Measurements from ENCODE around the gene PDS5A. TPM values are rescaled to one million over a fixed set of nuclear protein-coding genes. Genes with fewer than 3 reads are reported as not detected.
"Not testable (repeated sequence)": the region's sequence is repeated elsewhere in the genome, so short reads cannot be mapped to it uniquely, and the experiment has no call there.

PDS5A gene, protein sequence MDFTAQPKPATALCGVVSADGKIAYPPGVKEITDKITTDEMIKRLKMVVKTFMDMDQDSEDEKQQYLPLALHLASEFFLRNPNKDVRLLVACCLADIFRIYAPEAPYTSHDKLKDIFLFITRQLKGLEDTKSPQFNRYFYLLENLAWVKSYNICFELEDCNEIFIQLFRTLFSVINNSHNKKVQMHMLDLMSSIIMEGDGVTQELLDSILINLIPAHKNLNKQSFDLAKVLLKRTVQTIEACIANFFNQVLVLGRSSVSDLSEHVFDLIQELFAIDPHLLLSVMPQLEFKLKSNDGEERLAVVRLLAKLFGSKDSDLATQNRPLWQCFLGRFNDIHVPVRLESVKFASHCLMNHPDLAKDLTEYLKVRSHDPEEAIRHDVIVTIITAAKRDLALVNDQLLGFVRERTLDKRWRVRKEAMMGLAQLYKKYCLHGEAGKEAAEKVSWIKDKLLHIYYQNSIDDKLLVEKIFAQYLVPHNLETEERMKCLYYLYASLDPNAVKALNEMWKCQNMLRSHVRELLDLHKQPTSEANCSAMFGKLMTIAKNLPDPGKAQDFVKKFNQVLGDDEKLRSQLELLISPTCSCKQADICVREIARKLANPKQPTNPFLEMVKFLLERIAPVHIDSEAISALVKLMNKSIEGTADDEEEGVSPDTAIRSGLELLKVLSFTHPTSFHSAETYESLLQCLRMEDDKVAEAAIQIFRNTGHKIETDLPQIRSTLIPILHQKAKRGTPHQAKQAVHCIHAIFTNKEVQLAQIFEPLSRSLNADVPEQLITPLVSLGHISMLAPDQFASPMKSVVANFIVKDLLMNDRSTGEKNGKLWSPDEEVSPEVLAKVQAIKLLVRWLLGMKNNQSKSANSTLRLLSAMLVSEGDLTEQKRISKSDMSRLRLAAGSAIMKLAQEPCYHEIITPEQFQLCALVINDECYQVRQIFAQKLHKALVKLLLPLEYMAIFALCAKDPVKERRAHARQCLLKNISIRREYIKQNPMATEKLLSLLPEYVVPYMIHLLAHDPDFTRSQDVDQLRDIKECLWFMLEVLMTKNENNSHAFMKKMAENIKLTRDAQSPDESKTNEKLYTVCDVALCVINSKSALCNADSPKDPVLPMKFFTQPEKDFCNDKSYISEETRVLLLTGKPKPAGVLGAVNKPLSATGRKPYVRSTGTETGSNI (N-terminal part only)
- total RNA-seq, result 71.4 and 109 TPM in 2 replicates

DNA sequence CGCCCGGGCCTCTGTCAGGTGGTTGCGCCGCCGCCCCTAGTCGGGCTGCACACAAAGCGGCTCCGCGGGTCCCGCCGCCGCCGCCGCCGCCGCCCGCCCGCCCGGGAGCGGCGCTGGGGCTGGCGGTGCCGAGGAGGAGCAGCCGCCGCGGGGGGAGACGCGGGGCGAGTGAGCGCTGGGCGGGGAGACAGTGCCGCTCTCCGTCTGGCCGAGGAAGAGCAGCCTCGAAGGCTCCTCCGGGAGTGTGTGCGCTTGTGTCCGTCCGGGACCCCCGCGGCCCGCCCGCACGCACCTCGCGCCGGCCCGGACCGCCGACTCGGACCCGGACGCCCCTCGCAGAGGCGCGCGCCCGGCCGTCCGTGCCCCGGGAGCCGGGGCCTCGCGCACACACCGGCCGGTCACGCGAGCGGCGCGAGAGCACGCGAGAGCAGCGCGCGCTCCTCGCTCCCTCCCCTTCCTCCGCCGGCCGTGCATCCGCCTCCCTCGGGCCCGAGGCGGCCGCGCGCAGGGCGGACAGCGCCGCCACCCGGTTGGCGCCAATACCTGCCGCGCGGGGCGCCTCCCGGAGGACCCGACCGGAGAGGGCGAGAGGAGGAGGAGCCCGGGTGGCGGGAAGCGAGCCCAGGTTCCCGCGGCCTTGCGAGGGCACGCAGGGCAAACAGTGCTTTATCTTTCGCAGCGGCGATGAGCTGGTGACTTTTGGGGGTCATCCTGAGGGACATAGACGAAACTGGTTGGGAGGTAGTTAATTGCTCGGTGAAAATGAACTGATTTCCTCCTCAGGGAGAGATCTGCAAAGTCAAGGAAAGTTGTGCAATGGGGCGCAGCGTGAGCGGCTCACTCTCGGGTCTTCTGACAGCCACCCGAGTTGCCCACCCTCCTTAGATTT is at the start of gene PDS5A:
Gene PDS5A (minus strand): TSS at position 423 of the 889 bp plus-strand sequence. CDS start 1,334 bp downstream, outside the sequence.
- DNase-seq (ENCODE audit: low read depth), result peak; percentile 54

DNA sequence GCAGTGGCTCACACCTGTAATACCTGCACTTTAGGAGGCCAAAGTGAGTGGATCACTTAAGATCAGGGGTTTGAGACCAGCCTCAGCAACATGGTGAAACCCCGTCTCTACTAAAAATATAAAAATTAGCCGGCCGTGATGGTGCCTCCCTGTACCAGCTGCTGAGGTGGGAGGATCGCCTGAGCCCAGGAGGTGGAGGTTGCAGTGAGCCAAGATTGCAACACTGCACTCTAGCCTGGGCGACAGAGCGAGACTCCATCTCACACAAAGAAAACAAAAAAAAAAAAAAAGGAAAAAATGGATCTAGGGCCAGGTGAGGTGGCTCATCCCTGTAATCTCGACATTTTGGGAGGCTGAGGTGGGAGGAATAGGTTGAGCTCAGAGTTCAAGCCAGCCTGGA is 46.3 kb upstream of the PDS5A start:
- not testable (repeated sequence) for DNase-seq (ENCODE audit: low read depth)

DNA sequence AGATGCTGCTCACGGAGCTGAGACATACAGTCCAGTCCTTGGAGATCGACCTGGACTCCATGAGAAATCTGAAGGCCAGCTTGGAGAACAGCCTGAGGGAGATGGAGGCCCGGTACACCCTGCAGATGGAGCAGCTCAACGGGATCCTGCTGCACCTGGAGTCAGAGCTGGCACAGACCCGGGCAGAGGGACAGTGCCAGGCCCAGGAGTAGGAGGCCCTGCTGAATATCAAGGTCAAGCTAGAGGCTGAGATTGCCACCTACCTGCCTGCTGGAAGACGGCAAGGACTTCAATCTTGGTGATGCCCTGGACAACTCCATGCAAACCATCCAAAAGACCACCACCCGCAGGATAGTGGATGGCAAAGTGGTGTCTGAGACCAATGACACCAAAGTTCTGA is 43.4 kb upstream of the PDS5A start:
- not testable (repeated sequence) for DNase-seq (ENCODE audit: low read depth)

DNA sequence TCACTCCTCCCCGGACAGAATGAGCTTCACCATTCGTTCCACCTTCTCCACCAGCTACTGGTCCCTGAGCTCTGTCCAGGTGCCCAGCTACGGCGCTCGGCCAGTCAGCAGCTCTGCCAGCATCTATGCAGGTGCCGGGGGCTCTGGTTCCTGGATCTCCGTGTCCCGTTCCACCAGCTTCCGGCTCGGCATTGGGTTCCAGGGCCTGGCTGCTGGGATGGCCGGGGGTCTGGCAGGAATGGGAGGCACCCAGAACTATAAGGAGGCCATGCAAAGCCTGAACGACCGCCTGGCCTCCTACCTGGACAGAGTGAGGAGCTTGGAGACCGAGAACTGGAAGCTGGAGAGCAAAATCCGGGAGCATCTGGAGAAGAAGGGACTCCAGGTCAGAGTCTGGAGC is 42.5 kb upstream of the PDS5A start:
- DNase-seq (ENCODE audit: low read depth), result no peak

DNA sequence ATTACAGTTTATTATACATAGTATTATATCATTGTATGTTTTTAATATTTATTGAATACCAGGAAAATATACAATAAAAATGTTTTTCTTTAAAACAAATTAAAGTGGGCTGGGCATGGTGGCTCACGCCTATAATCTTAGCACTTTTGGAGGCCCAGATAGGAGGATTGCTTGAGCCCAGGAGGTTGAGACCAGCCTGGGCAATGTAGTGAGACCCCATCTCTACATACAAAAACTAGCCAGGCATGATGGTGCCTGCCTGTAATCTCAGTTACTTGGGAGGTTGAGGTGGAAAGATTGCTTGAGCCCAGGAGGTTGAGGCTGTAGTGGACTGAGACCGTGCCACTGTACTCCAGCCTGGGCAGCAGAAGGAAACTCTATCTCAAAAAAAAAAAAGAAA is 38.3 kb upstream of the PDS5A start:
- DNase-seq (ENCODE audit: low read depth), result no peak

DNA sequence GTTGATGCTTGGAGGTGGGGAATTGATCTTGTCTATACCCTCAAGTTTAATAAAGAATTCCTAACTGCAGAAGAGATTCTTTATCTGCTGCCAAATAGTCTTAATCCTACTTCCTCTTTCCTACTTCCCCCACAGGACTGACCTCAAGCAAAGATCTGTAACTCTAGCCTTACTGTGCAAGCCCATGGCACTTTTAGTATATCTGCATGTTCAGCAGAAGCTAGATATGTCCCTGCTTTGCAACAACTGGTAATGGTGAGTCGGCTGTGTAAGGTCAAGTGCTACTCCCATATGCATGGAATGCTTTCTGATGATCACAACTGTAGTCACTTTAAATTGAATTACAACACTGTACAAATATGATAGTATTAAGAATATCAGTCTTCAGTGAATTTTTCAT is 26.3 kb upstream of the PDS5A start:
- no peak for DNase-seq (ENCODE audit: low read depth)

DNA sequence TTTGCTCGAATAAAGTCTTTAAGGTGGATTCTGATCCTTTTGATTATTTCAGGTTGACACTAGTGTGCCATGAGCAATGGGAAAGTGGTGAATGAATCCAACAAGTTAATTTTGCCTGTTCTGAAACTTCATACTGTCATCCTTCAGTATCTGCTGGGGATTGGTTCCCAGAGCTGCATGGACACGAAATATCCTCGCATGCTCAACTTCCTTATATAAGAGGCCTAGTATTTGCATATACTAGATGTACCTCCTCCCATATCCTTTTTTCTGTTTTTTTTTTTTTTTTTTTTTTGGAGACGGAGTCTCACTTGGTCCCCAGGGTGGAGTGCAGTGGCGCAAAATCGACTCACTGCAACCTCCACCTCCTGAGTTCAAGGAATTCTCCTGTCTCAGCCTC is 23.0 kb upstream of the PDS5A start:
- no peak for DNase-seq (ENCODE audit: low read depth)

DNA sequence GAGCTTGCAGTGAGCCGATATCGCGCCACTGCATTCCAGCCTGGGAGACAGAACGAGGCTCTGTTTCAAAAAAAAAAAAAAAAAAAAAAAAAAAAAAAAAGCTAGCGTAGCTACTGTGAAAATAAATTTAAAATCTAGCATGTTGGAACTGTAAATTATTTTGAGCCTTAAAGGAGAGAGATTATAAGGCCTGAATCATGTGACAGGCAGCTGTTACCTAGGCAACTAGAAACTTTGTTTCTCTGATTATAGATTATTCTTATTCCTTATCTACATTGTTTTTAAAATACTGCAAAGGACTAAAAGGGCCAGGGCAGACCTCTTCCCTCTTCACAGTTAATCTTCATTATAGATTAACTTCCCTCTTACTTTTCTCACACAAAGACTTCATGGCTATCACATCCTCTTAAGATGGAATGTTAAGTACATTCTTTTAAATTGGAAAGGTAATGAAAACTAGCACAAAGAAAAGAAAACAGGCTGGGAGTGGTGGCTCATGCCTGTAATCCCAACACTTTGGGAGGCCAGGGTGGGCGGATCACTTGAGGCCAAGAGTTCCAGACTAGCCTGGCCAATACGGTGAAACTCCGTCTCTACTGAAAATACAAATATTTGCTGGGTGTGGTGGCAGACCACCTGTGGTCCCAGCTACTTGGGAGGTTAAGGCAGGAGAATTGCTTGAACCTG is 21.1 kb upstream of the PDS5A start:
- DNase-seq (ENCODE audit: low read depth), result peak; percentile 81

DNA sequence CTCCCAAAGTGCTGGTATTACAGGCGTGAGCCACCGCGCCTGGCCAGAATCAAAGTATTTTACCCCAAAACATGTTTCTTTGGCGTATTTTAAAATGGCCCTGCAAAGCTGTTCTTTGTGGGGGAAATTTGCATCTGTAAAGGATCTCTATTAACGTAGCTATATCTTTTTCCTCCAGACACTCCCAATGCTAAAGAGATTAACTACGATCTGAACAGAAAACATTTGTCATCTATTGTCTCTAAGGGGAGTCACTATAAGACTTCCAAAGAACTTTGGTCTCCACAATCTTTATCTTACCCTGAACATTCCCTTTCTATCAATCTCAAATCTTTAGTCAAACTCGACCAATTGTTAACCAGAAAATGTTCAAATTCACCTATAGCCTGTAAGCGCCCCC is 19.1 kb upstream of the PDS5A start:
- DNase-seq (ENCODE audit: low read depth), result no peak

DNA sequence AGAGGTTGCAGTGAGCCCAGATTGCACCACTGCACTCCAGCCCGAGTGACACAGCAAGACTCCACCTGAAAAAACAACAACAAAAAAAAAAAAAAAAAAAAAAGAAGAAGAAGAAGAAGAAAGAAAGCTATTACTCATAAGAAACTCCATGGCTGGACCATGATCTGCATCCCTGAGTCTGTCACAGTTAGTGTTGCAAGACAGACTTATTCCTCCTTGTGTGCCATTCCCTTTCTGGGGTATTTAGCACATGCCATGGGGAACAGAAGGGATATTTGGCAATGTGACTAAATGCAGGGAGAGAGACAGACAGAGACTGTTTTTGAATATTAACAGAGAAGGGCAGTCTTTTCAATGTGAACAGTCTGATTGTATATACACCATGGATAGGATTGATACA is 16.7 kb upstream of the PDS5A start:
- DNase-seq (ENCODE audit: low read depth), result no peak

DNA sequence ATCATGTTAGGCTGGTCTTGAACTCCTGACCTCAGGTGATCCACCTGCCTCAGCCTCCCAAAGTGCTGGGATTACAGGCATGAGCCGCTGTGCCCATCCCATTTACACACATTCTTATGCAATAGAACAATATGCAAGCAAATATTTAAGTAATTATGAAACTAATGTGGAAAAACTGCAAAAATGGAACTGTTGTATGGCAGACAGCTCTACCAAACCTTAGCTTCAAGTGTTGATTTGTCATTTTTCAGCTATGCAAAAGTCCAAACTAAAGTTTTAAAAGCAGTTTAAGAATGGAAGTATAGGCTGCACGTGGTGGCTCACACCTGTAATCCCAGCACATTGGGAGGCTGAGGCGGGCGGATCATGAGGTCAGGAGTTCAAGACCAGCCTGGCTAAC is 11.7 kb upstream of the PDS5A start:
- not testable (repeated sequence) for DNase-seq (ENCODE audit: low read depth)

DNA sequence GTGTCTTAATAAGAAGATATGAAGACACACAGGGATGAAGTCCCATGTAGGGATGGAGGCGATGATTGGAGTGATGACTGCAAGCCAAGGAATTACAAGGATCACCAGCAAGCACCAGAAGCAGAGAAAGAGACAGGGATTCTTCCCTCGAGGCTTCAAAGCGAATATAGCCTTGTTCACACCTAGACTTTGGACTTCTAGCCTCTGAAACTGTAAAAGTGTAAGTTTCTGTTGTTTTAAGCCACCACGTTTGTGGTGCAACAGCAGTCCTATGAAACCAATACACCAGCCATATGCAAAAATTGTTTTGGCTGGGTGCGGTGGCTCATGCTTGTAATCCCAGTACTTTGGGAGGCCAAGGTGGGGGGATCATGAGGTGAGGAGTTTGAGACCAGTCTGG is 9.8 kb upstream of the PDS5A start:
- no peak for DNase-seq (ENCODE audit: low read depth)

DNA sequence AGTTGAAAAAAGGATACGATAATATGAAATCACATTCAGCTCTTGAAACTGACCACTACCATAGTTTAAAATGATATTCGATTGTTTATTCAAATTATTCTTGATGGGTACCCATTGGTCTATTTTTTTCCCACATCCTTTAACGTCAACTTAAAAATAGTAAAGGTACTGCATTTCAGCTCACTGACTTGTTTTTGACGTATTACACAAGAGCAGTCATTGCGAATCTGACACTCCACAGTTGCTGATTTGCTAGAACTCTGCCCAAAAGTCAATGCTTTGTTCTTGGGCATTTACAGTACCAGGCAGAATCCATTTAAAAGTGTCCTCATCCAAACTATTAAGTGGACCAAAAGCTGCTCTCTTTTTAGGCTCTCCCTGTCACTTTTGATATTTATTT is 1.2 kb upstream of the PDS5A start:
- DNase-seq (ENCODE audit: low read depth), result no peak

DNA sequence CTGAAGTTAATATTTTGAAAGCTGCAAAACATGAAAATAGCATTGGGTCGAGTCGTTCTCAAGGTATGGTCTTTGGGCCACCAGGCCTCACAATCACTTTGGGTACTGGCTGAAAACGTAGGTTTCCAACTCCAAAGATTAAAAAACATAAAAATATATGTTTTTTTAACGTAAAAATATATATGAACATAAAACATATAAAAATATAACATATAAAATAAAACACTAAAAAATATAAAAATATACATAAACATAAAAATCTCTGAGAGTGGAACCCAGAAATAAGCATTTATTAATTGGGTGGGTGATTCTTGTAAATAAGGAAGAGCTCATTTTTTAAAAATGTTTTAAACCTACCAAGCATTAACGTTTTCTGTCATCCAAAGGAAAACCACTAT is 666 bp upstream of the PDS5A start:
- DNase-seq (ENCODE audit: low read depth), result no peak

DNA sequence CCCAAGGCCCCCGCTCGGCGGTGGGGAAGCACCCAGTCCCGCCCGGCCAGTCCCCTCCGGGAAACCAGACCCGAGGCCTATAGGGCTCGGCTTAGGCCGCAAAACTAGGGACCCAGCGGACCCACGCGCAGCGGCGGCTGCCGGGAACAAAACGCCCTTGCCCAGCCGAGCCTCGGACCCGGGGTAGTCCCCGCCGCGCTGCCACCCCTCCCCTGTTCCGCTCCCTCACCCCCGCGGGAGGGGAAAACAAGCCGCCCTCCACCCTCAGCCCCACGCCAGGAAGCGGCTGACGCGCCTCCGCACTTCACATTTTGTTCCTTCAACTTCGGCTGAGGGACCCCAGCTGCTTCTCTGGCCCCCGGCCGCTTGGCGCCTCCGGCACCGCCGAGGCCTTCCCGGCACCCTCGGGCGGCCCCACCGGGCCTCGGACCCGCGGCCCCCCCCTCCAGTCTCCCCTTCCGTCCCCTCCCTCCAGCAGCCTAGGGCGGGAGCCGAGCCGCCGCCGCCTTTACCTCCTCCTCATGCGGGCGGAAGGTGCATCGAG is 694 bp downstream of the PDS5A start:
- no peak for DNase-seq (ENCODE audit: low read depth)

DNA sequence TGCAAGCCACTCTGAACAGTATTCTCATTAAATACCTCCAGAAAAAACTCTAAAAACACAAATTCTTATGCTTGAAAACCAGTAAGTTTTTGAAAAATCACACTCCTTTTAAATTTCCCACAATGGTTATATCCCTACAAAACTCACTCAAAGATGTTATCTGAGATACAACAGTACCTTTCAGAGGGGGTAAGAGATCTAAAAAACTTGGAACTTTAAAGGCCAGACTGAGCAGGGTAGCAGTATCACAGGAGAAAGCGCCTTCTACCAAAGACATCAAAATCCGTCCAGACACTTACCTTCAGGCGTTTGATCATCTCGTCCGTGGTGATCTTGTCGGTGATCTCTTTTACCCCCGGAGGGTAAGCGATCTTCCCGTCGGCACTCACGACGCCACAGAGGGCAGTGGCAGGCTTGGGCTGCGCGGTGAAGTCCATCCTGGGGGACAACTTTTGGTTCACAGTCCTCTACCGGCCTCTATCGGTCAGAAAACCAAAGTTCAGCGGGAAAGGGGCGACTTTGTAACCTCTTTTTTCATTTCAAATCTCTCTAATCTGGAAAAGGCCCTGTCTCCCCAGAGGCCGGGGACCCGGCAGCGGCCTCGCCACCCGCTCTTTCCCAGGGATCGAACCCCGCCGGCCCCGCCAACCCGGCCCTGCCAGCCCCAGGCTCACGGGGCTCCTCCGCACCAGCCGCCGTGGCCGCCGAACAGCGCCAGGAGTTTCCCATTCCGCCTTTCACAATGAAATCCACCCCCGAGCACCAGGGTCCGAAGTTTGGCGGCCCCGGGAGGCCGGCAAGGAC is 1.4 kb downstream of the PDS5A start:
- DNase-seq (ENCODE audit: low read depth), result peak; percentile 69

DNA sequence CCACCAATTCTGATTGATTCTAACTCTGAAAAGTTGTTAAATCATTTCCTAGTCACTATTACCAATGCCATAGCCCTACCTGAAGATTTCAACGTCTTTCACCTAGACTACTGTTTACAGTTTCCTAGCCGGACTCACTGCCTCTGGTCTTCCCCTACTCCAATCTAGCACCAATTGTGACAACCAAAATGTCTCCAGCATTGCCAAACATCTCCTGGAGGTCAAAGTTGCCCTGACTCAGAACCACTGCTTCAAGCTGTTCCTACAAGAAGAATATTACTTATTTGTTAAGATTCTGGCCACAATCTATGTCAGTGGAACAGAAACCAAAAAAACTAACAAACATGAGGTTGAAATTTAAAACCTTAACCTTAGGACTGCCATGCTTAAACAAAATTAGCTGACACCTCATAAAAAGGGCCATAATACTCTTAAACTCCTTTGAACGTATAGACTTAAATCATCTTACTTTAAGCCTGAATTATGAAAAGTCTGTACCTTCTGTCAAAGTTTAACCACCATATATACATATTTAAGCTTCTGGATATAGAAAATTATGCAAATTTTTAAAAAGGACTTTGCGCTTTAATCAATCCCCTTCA is 2.1 kb downstream of the PDS5A start:
- DNase-seq (ENCODE audit: low read depth), result peak; percentile 64

DNA sequence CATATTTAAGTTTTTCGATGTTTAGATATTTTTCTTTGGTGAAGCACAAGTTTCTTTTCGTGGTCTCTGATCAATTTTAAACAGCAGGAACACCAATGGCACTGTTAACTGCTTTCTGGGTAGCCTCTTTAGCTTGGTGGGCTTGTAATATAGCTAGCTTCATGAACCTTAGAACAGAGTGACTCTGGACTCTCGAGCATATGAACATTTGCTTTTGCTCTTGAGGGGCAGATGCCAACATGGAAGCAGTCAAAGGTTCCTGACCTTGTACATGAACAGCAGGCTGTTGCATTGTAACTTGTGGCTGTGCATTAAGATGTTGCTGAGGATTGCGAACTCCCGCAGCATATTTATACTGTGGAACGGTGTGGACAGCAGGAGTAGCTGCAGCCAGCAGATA is 4.7 kb downstream of the PDS5A start:
- not testable (repeated sequence) for DNase-seq (ENCODE audit: low read depth)

Measured in renal cortical epithelial cell (primary cell).